Measurements from ENCODE around the gene TTC22. TPM values are rescaled to one million over a fixed set of nuclear protein-coding genes. Genes with fewer than 3 reads are reported as not detected.

Gene TTC22
- total RNA-seq, 1 donor from 2014 or later = 2.4 TPM

DNA sequence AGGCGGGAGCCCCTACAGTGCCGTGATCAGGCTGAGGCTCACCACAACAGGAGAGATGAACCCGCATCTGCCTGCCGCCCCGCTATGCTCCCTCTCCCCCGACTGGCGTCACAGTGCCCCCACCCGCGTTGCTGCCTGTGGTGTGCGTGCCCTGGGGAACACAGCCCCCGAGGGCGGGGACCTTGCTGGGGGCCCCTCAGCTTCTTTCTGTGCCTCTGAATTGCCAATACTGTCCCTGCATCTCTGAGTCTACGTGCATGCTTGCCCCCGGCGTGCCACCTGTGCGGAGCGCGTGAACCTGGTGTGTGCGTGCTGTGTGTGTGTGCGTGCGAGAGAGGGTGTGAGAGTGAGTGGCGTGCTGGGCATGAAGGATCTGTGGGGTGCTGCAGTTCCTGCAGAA is 47.1 kb downstream of the TTC22 start:
- H3K27me3 Mint-ChIP-seq = peaks cover 3% of the 10 kb centered on the region
- no peak overlapping the region for H3K4me3 Mint-ChIP-seq (ENCODE audit: low read depth)
- peaks cover 2% of the 10 kb centered on the region for H3K36me3 Mint-ChIP-seq (ENCODE audit: insufficient read depth)
- no peaks in the 10 kb centered on the region for H3K9me3 Mint-ChIP-seq (ENCODE audit: low read depth)
- TF ChIP-seq, protein P1, sequence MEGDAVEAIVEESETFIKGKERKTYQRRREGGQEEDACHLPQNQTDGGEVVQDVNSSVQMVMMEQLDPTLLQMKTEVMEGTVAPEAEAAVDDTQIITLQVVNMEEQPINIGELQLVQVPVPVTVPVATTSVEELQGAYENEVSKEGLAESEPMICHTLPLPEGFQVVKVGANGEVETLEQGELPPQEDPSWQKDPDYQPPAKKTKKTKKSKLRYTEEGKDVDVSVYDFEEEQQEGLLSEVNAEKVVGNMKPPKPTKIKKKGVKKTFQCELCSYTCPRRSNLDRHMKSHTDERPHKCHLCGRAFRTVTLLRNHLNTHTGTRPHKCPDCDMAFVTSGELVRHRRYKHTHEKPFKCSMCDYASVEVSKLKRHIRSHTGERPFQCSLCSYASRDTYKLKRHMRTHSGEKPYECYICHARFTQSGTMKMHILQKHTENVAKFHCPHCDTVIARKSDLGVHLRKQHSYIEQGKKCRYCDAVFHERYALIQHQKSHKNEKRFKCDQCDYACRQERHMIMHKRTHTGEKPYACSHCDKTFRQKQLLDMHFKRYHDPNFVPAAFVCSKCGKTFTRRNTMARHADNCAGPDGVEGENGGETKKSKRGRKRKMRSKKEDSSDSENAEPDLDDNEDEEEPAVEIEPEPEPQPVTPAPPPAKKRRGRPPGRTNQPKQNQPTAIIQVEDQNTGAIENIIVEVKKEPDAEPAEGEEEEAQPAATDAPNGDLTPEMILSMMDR (IDR thresholded peaks at IDR 0.05; ENCODE audit: unreplicated experiment) = no peak
- H3K27ac Mint-ChIP-seq = no peak overlapping the region
- no peak for DNase-seq (ENCODE audit: low spot score, unreplicated experiment)
- H3K4me1 Mint-ChIP-seq (ENCODE audit: low read depth) = no peaks in the 10 kb centered on the region

DNA sequence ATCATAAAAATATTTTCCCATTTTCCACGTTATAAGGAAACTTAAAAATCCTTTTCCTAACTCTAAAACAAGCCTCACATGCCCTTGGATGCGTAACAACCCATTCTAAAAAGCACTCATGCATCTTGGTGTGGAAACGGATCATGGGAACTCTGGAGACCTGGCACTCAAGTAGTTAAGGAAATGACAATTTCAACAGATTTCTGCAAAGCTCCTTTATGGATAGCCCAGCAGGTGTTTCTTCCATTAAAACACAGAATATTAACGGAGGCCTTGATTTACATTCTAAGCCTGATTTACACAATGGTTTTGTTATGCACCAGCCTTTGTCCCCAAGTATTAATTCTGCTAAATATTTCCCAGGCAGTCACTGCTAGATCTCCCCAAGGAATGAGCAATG is 49.7 kb downstream of the TTC22 start:
- Mint-ChIP-seq H3K9me3 (ENCODE audit: low read depth) (no peaks in the 10 kb centered on the region), H3K4me3 (ENCODE audit: low read depth) (no peak overlapping the region), H3K4me1 (ENCODE audit: low read depth) (no peaks in the 10 kb centered on the region), H3K36me3 (ENCODE audit: insufficient read depth) (peaks cover 2% of the 10 kb centered on the region), H3K27ac (no peak overlapping the region), H3K27me3 (peaks cover 6% of the 10 kb centered on the region)
- TF ChIP-seq, protein P1 (IDR thresholded peaks at IDR 0.05; ENCODE audit: unreplicated experiment) = no peak
- DNase-seq (ENCODE audit: low spot score, unreplicated experiment) = no peak

DNA sequence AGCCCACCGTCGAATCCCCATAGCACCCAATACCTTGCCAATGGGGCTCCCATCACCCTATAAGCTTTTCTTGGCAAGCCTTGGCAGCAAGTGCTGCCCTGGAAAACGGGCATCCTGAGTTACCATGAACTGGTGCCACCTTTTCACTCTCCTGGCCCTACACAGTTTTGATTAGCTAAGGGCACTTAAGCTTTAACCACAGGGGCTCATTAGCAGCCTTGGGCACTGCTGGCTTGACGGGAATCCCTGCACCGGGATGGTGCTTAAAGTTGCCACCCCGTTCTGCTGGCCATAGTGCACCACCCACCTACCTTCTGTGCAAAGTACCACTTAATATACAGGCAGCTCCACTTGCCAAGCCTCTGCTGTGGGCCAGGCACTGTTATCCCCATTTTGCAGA is 50.5 kb downstream of the TTC22 start:
- TF ChIP-seq, protein P1 (IDR thresholded peaks at IDR 0.05; ENCODE audit: unreplicated experiment) = no peak
- Mint-ChIP-seq H3K9me3 (ENCODE audit: low read depth) (no peaks in the 10 kb centered on the region), H3K27me3 (peaks cover 6% of the 10 kb centered on the region), H3K4me3 (ENCODE audit: low read depth) (no peak overlapping the region), H3K27ac (no peak overlapping the region), H3K4me1 (ENCODE audit: low read depth) (no peaks in the 10 kb centered on the region), H3K36me3 (ENCODE audit: insufficient read depth) (no peaks in the 10 kb centered on the region)
- no peak for DNase-seq (ENCODE audit: low spot score, unreplicated experiment)

DNA sequence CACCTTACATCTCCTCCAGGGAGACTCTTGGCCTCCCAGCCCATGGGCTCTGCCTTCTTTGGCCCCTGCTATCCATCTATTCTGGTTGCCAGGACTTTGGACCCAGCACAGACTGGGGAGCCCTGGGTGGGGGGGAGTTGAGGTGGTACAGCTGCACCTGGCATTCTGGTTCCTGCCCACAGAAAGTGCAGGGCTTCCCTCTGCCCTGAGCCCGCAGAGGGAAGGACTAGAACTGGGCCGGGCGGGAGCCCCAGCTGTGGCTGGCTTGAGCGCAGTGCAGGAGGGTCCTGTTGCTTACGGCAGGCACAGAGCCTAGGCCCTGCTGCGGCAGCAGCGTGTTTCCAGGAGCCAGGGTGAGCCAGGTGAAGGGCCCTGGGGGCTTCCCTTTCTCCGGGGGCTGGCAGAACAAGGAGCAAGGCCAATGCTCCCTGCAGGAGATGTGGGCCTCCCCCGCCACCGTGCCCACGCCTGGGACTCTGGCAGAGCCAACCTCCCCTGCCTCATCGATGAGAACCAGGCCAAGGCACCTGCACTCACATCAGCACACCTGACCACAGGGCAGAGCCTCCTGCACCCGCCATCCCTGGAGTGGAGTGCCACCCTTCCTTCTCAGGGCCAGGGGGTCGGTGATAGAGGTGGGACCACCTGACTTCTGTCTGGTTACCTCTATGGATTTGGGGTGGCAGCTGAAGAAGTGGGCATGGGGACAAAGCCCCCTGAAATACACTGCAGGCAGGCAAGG is 52.9 kb downstream of the TTC22 start:
- DNase-seq (ENCODE audit: low spot score, unreplicated experiment) = no peak
- Mint-ChIP-seq H3K27ac (no peak overlapping the region), H3K4me3 (ENCODE audit: low read depth) (no peak overlapping the region), H3K9me3 (ENCODE audit: low read depth) (no peaks in the 10 kb centered on the region), H3K36me3 (ENCODE audit: insufficient read depth) (no peaks in the 10 kb centered on the region), H3K4me1 (ENCODE audit: low read depth) (no peaks in the 10 kb centered on the region), H3K27me3 (peaks cover 6% of the 10 kb centered on the region)
- TF ChIP-seq, protein P1 (IDR thresholded peaks at IDR 0.05; ENCODE audit: unreplicated experiment) = no peak

DNA sequence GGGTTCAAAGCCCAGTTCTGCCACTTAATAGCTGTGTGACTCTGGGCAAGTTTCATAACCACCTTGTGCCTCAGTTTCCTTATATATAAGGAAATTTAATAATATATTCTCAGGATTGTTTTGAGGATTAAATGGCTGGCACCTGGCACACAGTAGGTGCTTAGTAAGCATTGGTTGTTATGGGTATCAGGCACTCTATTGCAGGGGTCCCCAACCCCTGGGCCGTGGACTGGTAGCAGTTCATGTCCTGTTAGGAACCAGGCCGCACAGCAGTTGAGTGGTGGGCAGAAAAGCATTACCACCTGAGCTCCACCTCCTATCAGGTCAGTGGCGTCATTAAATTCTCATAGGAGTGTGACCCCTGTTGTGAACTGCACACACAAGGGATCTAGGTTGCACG is 55.3 kb downstream of the TTC22 start:
- peaks cover 6% of the 10 kb centered on the region for H3K27me3 Mint-ChIP-seq
- no peak overlapping the region for H3K27ac Mint-ChIP-seq
- H3K4me1 Mint-ChIP-seq (ENCODE audit: low read depth) = no peaks in the 10 kb centered on the region
- no peak for DNase-seq (ENCODE audit: low spot score, unreplicated experiment)
- peaks cover 9% of the 10 kb centered on the region for H3K36me3 Mint-ChIP-seq (ENCODE audit: insufficient read depth)
- no peak overlapping the region for H3K4me3 Mint-ChIP-seq (ENCODE audit: low read depth)
- TF ChIP-seq, protein P1 (IDR thresholded peaks at IDR 0.05; ENCODE audit: unreplicated experiment) = no peak
- no peaks in the 10 kb centered on the region for H3K9me3 Mint-ChIP-seq (ENCODE audit: low read depth)

Measured in progenitor cell of endocrine pancreas (in vitro differentiated cells).